HG02884 (cell line): Measurements from ENCODE around the gene ERBB2.
A peak's percentile ranks its signal among the peaks of the same experiment; 100 is the strongest.
"Not testable (repeated sequence)": the region's sequence is repeated elsewhere in the genome, so short reads cannot be mapped to it uniquely, and the experiment has no call there.

Experiments
- ATAC-seq: cut with Tn5 transposase; IDR thresholded peaks from one replicate; pipeline ENCODE4 v1.9.1; 2021; ENCODE audit warnings: mild to moderate bottlenecking, moderate library complexity; ENCODE audit not compliant: unreplicated experiment

Gene ERBB2

GRCh38 chr17:39677542-39678339 is 22.1 kb upstream of the ERBB2 start:
- ATAC-seq, result no peak

- ATAC-seq, result no peak
Measured at GRCh38 chr17:39678340-39679116, 21.3 kb upstream of the ERBB2 start.

DNA sequence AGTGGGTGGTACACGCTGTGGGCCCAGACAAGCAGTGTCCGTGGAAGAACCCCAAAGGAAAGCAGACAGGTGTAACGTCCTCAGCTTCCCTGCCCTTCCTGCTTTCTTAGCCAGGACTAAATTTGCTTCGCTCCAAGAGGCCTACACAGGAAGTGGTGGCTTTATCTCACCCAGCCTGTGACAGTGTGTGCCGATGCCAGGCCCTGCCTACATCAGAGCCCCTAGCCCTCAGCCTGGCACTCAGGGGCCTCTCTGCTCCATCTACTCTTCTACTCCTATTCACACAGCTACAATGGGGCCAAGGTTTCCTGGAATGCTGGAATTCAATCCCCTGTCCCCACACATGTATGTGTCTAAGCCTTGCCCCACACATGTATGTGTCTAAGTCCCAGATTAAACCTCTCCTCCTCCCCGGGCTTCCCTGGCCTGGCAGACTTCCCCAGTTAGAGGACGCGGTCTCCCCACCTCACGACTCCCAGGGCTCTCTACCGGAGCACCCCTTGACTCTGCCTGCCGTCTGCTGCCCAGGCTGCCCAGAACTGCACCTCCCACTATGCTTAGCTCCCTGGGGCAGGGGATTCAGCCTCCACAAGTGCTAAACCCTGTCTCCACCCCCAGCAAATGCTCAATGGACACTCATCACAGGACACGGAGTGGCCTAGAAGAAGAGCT is 20.2 kb upstream of the ERBB2 start:
- no peak for ATAC-seq

DNA sequence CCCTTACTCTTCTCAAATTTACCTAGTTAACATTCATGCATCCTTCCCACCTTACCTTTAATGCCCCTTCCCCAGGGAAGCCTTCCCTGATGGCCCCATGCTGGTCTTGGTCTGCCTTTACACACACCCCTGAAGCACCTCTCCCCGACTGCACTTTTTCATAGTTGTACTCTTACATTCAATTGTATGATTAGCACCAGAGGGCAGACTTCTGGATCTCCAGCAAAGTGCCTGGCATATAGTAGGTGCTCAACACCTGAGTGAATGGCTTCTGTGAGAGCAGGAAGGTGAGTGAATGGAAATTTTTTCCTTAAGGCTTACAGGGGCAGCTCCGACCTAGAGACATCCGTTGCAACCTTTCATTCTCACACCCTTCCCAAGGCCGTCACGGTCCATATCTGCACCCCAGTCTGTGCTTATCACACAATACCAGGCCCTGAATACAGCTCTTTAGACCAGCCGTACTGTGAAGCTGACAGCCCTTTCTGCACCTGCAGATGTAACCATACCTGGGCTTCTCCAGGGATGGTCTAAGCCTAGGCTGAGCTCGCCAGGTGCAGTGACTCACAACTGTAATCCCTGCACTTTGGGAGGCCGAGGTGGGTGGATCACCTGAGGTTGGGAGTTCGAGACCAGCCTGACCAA is 16.4 kb upstream of the ERBB2 start:
- ATAC-seq, result no peak

GRCh38 chr17:39684369-39685192 is 15.3 kb upstream of the ERBB2 start:
- ATAC-seq, result no peak

DNA sequence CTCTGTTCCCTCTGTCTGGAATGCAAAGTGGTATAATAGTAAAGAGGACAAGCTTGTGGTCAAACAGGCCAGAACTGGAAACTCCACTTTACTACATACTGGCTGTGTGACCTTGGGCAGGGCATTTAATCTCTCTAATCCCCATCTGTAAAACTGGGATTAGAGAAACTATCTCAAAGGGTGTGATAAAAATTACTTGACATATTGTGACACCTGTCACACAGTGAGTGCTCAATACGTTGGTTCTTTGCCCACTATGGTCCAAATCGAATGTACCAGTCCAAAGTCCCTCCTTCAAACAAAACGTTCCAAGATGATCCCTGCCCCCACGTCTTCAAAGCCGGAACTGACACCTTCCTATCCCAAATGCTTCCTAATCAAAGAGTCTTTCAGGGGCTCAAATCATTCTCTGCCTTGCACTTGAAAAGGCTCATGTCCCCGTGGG is 12.7 kb upstream of the ERBB2 start:
- no peak for ATAC-seq

DNA sequence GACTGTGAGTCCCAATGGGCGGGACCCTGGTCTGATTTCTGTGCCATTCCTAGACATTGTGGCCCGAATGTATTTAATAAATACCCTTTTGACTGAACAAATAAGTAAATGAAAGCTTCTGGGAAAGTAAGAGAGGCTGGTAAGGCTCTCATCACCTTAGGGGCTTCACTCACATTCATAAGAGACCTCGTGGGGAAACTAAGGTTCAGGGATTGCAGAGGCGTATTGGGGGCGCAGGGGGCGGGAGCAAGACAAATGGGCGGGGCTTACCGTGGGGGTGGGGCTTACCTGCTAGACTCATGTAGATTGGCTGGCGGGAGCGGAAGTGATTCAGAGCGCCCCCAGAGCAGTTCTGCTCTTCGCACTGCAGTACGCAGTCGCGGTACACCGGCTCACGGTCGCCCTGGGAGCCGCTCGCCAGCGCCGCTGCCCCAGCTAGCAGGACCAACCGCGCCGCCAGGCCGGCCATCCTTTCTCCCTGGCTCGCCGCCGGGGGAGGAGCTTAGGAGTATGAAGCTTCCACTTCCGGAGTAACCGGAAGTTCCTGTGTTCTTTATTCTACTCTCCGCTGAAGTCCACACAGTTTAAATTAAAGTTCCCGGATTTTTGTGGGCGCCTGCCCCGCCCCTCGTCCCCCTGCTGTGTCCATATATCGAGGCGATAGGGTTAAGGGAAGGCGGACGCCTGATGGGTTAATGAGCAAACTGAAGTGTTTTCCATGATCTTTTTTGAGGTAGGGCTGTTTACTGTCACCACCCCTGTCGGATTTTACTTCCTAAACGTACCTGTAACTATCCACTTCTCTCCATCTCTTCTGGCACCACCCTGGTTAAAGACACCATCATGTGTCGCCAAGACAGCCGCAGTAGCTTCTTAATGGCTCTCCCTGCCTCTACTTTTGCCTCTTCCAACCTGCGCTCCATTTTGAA is 12.1 kb upstream of the ERBB2 start, which contains the start of gene PGAP3:
TSS of gene PGAP3 (minus strand) at position 512 of the 929 bp plus-strand sequence. CDS start at position 469, 43 bp downstream.
- ATAC-seq, result peak; percentile 78

GRCh38 chr17:39688475-39688835 is 11.4 kb upstream of the ERBB2 start:
- ATAC-seq, result no peak

DNA sequence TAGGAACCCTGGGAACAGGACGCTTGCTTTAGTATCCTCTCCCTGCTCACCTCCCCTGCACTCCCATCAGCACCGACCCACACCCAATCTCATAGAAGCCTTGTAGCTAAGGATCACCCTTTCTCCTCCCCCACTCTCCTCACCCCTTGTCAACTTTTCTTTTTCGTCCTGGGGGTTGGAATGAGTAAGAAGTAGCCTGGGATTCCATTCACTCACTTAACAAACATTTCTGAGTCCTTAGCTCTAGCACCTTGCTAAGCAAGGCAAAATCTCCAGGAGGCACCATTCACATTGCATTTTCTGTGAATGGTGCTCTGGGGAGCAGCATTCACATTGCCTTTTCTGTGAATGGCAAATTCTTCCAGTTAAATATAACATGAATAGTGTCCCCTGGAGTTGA is 10.9 kb upstream of the ERBB2 start:
- ATAC-seq, result no peak

DNA sequence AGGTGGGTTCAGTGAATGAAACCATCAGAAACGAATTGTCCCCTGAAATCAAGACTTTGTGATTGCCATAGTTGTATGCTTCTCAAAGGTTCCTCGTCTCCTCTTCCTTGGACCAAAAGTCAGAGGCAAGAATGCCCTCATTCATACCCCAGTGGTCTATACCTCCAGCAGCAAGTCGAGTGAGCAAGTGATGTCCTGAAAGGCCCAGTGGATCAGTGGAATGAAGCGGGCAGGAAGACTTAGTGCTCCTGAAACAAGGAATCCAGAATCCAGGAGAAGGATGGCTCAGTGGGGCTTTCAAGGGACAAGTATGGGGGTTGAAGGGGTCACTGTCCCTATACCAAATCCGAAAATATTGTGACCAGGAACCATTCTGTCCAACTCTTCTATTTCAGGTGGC is 5.3 kb upstream of the ERBB2 start:
- ATAC-seq, result no peak

GRCh38 chr17:39695089-39695474 is 4.8 kb upstream of the ERBB2 start:
- ATAC-seq, result no peak

DNA sequence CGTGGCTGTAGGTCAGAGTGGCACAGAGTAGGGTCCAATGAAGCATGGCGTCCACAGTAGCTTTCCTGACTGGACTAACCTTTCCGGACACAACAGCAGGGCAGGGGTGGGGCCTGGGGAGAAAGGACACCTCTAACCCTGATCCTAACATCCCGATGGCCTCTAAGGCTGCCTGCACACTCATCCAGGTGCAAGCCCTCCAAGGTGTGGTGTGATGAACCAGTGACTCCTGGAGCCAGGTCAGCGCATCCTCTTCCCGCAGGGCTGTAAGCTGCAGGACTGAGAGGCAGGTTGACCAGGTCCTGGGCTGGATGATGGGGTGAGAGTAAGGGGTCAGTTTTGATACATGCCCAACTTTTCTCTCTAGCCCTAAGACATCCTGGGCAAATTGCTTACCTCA is 3.1 kb upstream of the ERBB2 start:
- no peak for ATAC-seq

DNA sequence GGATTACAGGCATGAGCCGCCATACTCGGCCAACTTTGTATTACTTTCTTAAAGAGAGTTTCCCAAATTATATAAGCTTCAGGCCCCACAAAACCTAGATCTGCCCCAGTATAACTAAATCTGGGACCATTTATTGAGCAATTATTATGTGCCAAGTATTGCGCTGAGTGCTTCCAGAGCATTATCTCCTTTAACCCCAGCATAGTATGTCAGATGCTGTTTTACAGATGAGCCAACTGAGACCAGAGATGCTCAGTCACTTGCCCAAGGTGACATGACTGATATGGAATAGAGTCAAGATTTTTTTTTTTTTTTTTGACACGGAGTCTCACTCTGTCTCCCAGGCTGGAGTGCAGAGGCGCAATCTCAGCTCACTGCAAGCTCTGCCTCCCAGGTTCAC is 1.9 kb upstream of the ERBB2 start:
- no peak for ATAC-seq

GRCh38 chr17:39699157-39699817 is 577 bp upstream of the ERBB2 start:
- not testable (repeated sequence) for ATAC-seq

GRCh38 chr17:39700148-39700987 is 504 bp downstream of the ERBB2 start:
- ATAC-seq, result no peak

- ATAC-seq, result no peak
Measured at GRCh38 chr17:39701012-39701783, 1.3 kb downstream of the ERBB2 start.
